HepG2 (cell line): ENCODE data around the gene LRRC27. TPM values are rescaled to one million over a fixed set of nuclear protein-coding genes. Genes with fewer than 3 reads are reported as not detected.

ENCODE experiments used
- ATAC-seq: fragments of 200-7000 bp; cut with Tn5 transposase; 3 replicates; pipeline ENCODE4 v1.9.1; 2020; ENCODE audit warnings: mild to moderate bottlenecking, moderate library complexity
- BruUV-seq: library from RNA; stranded (reverse); fragments of 400-500 nt; replicated peaks from 2 replicates; lab custom pipeline; 2021; lab: Mats Ljungman, UMichigan
- CTCF ChIA-PET: fragments of 300-600 bp; formaldehyde crosslinking; extraction: SDS; loops from one replicate; lab custom pipeline; 2021; ENCODE audit warnings: low total read pairs, inconsistent platforms, low intra/inter-chr PET ratio; lab: Yijun Ruan, JAX
- POLR2A ChIA-PET: fragments of 350-600 bp; sonication (Branson Sonifier 250); formaldehyde crosslinking; loops from one replicate; lab custom pipeline; 2020; ENCODE audit warnings: antibody characterized with exemption, inconsistent platforms; lab: Yijun Ruan, JAX
- DNase-seq: peaks from one replicate; pipeline ENCODE4 v3.0.0-alpha.2; 2015; ENCODE audit warnings: low spot score
- FAIRE-seq: peaks from 3 replicates; lab custom pipeline; 2011; peaks lifted over from hg19 to GRCh38; lab: Jason Lieb, UNC
- H2AFZ ChIP-seq: one replicate; pipeline ENCODE4 v1.6.1; 2011; ENCODE audit warnings: low read length, inconsistent platforms
- H3K27ac ChIP-seq: fragments of 300-600 bp; 3 replicates; pipeline ENCODE4 v1.8.0; 2011; ENCODE audit warnings: mixed run types, mild to moderate bottlenecking, mixed read lengths, low read length, inconsistent platforms; ENCODE audit not compliant: insufficient read depth; ENCODE audit errors: extremely low read length
- H3K27me3 ChIP-seq, 2 experiments: fragments of 200-600 bp in 1 of 2; 2 replicates in 1 of 2; 3 replicates in 1 of 2; pipeline versions ENCODE4 v1.6.0 to v1.8.0; 2011; ENCODE audit warnings: low read length in 2 of 2, mild to moderate bottlenecking in 2 of 2, moderate library complexity in 2 of 2, inconsistent platforms in 1 of 2; ENCODE audit not compliant: insufficient read depth in 2 of 2, control insufficient read depth in 1 of 2
- H3K36me3 ChIP-seq, 2 experiments: fragments of 200-600 bp in 1 of 2; replicated peaks in 1 of 2; 2 replicates in 1 of 2; 3 replicates in 1 of 2; pipeline versions ENCODE4 v1.5.1 to v1.8.0; 2011; ENCODE audit warnings: low read length in 2 of 2, inconsistent platforms in 1 of 2; ENCODE audit not compliant: insufficient read depth in 2 of 2, control insufficient read depth in 1 of 2
- H3K4me1 ChIP-seq: 2 replicates; pipeline ENCODE4 v1.5.1; 2012; ENCODE audit warnings: low read length, inconsistent platforms; ENCODE audit not compliant: insufficient read depth
- H3K4me2 ChIP-seq: 2 replicates; pipeline ENCODE4 v1.6.0; 2011; ENCODE audit warnings: low read depth, low read length, inconsistent platforms
- H3K4me3 ChIP-seq, 3 experiments: fragments of 200-600 bp in 1 of 3; sonication (generic), shearing (Covaris generic) in 1 of 3; replicated peaks in 1 of 3; 2 replicates each; pipeline ENCODE4 v1.5.1; 2011 to 2016; ENCODE audit warnings: low read length in 3 of 3, inconsistent platforms in 2 of 3, low read depth in 2 of 3, mild to moderate bottlenecking in 2 of 3, control low read depth in 1 of 3, mixed read lengths in 1 of 3; ENCODE audit not compliant: insufficient read depth in 1 of 3
- H3K79me2 ChIP-seq: one replicate; pipeline ENCODE4 v1.6.1; 2011; ENCODE audit warnings: low read length, inconsistent platforms; ENCODE audit not compliant: insufficient read depth
- H3K9ac ChIP-seq: 2 replicates; pipeline ENCODE4 v1.6.0; 2011; ENCODE audit warnings: mild to moderate bottlenecking, low read depth, low read length, inconsistent platforms; ENCODE audit not compliant: insufficient read depth
- H3K9me3 ChIP-seq: 2 replicates; pipeline ENCODE4 v1.5.1; 2012; ENCODE audit warnings: mild to moderate bottlenecking, low read length
- H4K20me1 ChIP-seq: 2 replicates; pipeline ENCODE4 v1.6.0; 2011; ENCODE audit warnings: inconsistent platforms, mild to moderate bottlenecking, low read length, moderate library complexity; ENCODE audit not compliant: insufficient read depth
- ATAD3A ChIP-seq: sonication (generic); formaldehyde crosslinking; IDR thresholded peaks from 2 replicates; pipeline ENCODE4 v1.4.0; 2020; ENCODE audit warnings: missing genetic modification reagents
- BCL6 ChIP-seq: IDR thresholded peaks from 2 replicates; pipeline ENCODE4 v1.6.1; 2016; ENCODE audit warnings: missing genetic modification reagents, missing compliant biosample characterization
- BRF2 ChIP-seq: sonication (generic); formaldehyde crosslinking; IDR thresholded peaks from 2 replicates; pipeline ENCODE4 v1.8.1; 2022; ENCODE audit warnings: mild to moderate bottlenecking, missing genetic modification reagents
- EZH2 ChIP-seq: conservative IDR thresholded peaks from 2 replicates; pipeline ENCODE4 v1.6.1; 2012; ENCODE audit warnings: mild to moderate bottlenecking, low read depth, low read length, moderate library complexity
- GABPB1 ChIP-seq: IDR thresholded peaks from 2 replicates; pipeline ENCODE4 v1.6.1; 2016; ENCODE audit warnings: mild to moderate bottlenecking, missing genetic modification reagents, moderate library complexity, missing compliant biosample characterization
- JDP2 ChIP-seq: sonication (generic); formaldehyde crosslinking; IDR thresholded peaks from 2 replicates; pipeline ENCODE4 v1.8.1; 2022; ENCODE audit warnings: missing genetic modification reagents, borderline replicate concordance
- NR2F1 ChIP-seq, 2 experiments: fragments of 450-650 bp in 1 of 2; formaldehyde crosslinking in 1 of 2; IDR thresholded peaks; 2 replicates each; pipeline versions ENCODE4 v1.5.0 to v1.6.1; 2016 to 2020; ENCODE audit warnings: mild to moderate bottlenecking in 1 of 2, missing compliant biosample characterization in 1 of 2, missing genetic modification reagents in 1 of 2, moderate library complexity in 1 of 2
- ONECUT2 ChIP-seq: sonication (generic); formaldehyde crosslinking; IDR thresholded peaks from 2 replicates; pipeline ENCODE4 v1.4.0; 2020; ENCODE audit warnings: missing genetic modification reagents
- TSC22D2 ChIP-seq: sonication (generic); formaldehyde crosslinking; IDR thresholded peaks from 2 replicates; pipeline ENCODE4 v1.5.1; 2020; ENCODE audit warnings: missing genetic modification reagents, mild to moderate bottlenecking, borderline replicate concordance
- ZNF30 ChIP-seq: sonication (generic); formaldehyde crosslinking; IDR thresholded peaks from 2 replicates; pipeline ENCODE4 v1.5.0; 2020; ENCODE audit warnings: mild to moderate bottlenecking, missing genetic modification reagents
- ZNF558 ChIP-seq: sonication (generic); formaldehyde crosslinking; IDR thresholded peaks from 2 replicates; pipeline ENCODE4 v1.9.0; 2022; ENCODE audit warnings: mild to moderate bottlenecking, missing genetic modification reagents, borderline replicate concordance
- ZNF839 ChIP-seq: sonication (generic); formaldehyde crosslinking; IDR thresholded peaks from 2 replicates; pipeline ENCODE4 v1.4.0; 2020; ENCODE audit warnings: missing genetic modification reagents, mild to moderate bottlenecking, borderline replicate concordance
- ZSCAN31 ChIP-seq: sonication (generic); formaldehyde crosslinking; IDR thresholded peaks from 2 replicates; pipeline ENCODE4 v1.5.0; 2020; ENCODE audit warnings: low read depth, mild to moderate bottlenecking, missing genetic modification reagents
- WGBS: methylation state at CpG from one replicate; pipeline ENCODE4 v1.1.6; 2017; ENCODE audit warnings: low lambda C conversion rate; 5-methylcytosine and 5-hydroxymethylcytosine counted together
- in situ Hi-C: cut with HindIII; loops from 2 replicates; pipeline ENCODE4 v1.10.0; 2017; ENCODE audit warnings: low pct_unique_long_range_greater_than_20kb; ENCODE audit not compliant: extremely low pct_ligation_motif_present
- intact Hi-C: fragments of 100-400 bp; cut with micrococcal nuclease; formaldehyde crosslinking; loops from one replicate; pipeline ENCODE4 v1.10.0; 2022; ENCODE audit not compliant: unreplicated experiment
- polyA plus RNA-seq, 8 experiments: library from polyadenylated mRNA; depleted of rRNA in 3 of 8; stranded (reverse) in 7 of 8; unstranded in 1 of 8; fragments of >200 nt; fragmentation: Illumina TruSeq in 4 of 8; extraction: Trizol in 4 of 8; gene quantifications; 2 replicates each; pipeline versions ENCODE4 v1.2.1 to v1.2.3, GENCODE V29; 2011 to 2016; ENCODE audit warnings: low read depth in 4 of 8, missing spikeins in 1 of 8, mixed read lengths in 1 of 8; ENCODE audit not compliant: insufficient read depth in 1 of 8
- total RNA-seq, 5 experiments: library from RNA; depleted of rRNA; stranded (reverse); fragments of >200 nt; fragmentation: Illumina TruSeq; extraction: Trizol; gene quantifications; 2 replicates each; pipeline ENCODE4 v1.2.3, GENCODE V29; 2016; ENCODE audit warnings: low read depth in 1 of 5
- TF ChIP-seq, protein P1 (sequence below): sonication (generic); formaldehyde crosslinking; IDR thresholded peaks from 2 replicates; pipeline ENCODE4 v1.4.0; 2020; ENCODE audit warnings: mild to moderate bottlenecking, missing genetic modification reagents

Gene LRRC27
- total and polyA plus RNA-seq, 2 of the 13 experiments (the other 11 are each of a cell fraction or from before 2014, with no cell fraction given), result 4.2 to 4.6 TPM

- Histone ChIP-seq H3K4me3 (no peak overlapping the region), H3K9me3 (no peaks in the 10 kb centered on the region), H3K27ac (no peak overlapping the region), H2AFZ (no peak overlapping the region), H3K36me3 (peaks cover 0 to 3% of the 10 kb centered on the region in 2 experiments; a peak in 1 of 5 replicates), H3K9ac (no peak overlapping the region), H4K20me1 (no peaks in the 10 kb centered on the region), H3K27me3 (no peaks in the 10 kb centered on the region), H3K4me2 (no peak overlapping the region), H3K79me2 (no peaks in the 10 kb centered on the region), H3K4me1 (peaks cover 18% of the 10 kb centered on the region)
- WGBS, result 98% methylated on average over 7 of the region's 7 CpGs
- no peak for DNase-seq
- ChIA-PET POLR2A (no interaction called here), CTCF (no interaction called here)
- intact Hi-C loops (no loop called here), in situ Hi-C loops (no loop called here)
- no peak for FAIRE-seq
- TF ChIP-seq, protein P1, sequence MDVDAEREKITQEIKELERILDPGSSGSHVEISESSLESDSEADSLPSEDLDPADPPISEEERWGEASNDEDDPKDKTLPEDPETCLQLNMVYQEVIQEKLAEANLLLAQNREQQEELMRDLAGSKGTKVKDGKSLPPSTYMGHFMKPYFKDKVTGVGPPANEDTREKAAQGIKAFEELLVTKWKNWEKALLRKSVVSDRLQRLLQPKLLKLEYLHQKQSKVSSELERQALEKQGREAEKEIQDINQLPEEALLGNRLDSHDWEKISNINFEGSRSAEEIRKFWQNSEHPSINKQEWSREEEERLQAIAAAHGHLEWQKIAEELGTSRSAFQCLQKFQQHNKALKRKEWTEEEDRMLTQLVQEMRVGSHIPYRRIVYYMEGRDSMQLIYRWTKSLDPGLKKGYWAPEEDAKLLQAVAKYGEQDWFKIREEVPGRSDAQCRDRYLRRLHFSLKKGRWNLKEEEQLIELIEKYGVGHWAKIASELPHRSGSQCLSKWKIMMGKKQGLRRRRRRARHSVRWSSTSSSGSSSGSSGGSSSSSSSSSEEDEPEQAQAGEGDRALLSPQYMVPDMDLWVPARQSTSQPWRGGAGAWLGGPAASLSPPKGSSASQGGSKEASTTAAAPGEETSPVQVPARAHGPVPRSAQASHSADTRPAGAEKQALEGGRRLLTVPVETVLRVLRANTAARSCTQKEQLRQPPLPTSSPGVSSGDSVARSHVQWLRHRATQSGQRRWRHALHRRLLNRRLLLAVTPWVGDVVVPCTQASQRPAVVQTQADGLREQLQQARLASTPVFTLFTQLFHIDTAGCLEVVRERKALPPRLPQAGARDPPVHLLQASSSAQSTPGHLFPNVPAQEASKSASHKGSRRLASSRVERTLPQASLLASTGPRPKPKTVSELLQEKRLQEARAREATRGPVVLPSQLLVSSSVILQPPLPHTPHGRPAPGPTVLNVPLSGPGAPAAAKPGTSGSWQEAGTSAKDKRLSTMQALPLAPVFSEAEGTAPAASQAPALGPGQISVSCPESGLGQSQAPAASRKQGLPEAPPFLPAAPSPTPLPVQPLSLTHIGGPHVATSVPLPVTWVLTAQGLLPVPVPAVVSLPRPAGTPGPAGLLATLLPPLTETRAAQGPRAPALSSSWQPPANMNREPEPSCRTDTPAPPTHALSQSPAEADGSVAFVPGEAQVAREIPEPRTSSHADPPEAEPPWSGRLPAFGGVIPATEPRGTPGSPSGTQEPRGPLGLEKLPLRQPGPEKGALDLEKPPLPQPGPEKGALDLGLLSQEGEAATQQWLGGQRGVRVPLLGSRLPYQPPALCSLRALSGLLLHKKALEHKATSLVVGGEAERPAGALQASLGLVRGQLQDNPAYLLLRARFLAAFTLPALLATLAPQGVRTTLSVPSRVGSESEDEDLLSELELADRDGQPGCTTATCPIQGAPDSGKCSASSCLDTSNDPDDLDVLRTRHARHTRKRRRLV, result no peak
- no TSS peak for BruUV-seq
- no peak for ATAC-seq
These were observed 10.6 kb downstream of the LRRC27 start for GRCh38 chr10:132342553-132342952.

DNA sequence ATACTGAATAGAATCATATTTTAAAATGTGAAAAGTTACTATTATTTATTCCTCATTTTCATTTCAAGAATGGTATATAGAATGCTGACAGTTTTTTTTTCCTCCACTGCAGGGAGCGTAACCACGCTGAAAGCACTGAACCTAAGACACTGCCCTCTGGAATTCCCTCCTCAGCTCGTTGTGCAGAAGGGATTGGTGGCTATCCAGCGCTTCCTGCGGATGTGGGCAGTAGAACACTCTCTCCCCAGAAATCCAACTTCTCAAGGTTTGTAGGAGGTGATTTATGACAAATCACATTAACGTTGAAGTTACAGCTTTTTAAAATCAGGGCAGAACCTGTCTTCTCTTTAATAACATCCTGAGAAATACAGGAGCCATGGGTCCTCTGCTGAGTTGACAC is 12.4 kb downstream of the LRRC27 start:
- Histone ChIP-seq H3K27me3 (no peaks in the 10 kb centered on the region), H3K9ac (no peak overlapping the region), H3K79me2 (no peaks in the 10 kb centered on the region), H3K4me2 (no peak overlapping the region), H3K9me3 (no peaks in the 10 kb centered on the region), H3K27ac (no peak overlapping the region), H3K36me3 (peaks cover 0 to 3% of the 10 kb centered on the region in 2 experiments; a peak in 1 of 5 replicates), H3K4me1 (peaks cover 18% of the 10 kb centered on the region), H4K20me1 (no peaks in the 10 kb centered on the region), H3K4me3 (no peak overlapping the region), H2AFZ (no peak overlapping the region)
- in situ Hi-C loops (no loop called here), intact Hi-C loops (no loop called here)
- WGBS, result 93% methylated on average over 6 of the region's 6 CpGs
- FAIRE-seq, result no peak
- no peak for DNase-seq
- ChIA-PET CTCF (no interaction called here), POLR2A (no interaction called here)
- no TSS peak for BruUV-seq
- ATAC-seq, result no peak
- TF ChIP-seq BRF2 (CRISPR knock-in tag) (no peak), NR2F1 (CRISPR knock-in tag; IDR thresholded peaks at IDR 0.05) (no peak), ZSCAN31 (CRISPR knock-in tag) (no peak), JDP2 (CRISPR knock-in tag) (no peak), ATAD3A (CRISPR knock-in tag) (no peak), EZH2 (no peak), ONECUT2 (no peak), ZNF30 (CRISPR knock-in tag) (no peak), ZNF558 (CRISPR knock-in tag) (no peak), TSC22D2 (CRISPR knock-in tag) (no peak), GABPB1 (no peak), BCL6 (CRISPR knock-in tag) (no peak), ZNF839 (CRISPR knock-in tag) (no peak)
